HepG2 (cell line): ENCODE data around the gene ANKRD44. TPM values are rescaled to one million over a fixed set of nuclear protein-coding genes. Genes with fewer than 3 reads are reported as not detected.

Experiments
- ATAC-seq: fragments of 200-7000 bp; cut with Tn5 transposase; 3 replicates; pipeline ENCODE4 v1.9.1; 2020; ENCODE audit warnings: mild to moderate bottlenecking, moderate library complexity
- BruUV-seq: library from RNA; stranded (reverse); fragments of 400-500 nt; replicated peaks from 2 replicates; lab custom pipeline; 2021; lab: Mats Ljungman, UMichigan
- CTCF ChIA-PET: fragments of 300-600 bp; formaldehyde crosslinking; extraction: SDS; loops from one replicate; lab custom pipeline; 2021; ENCODE audit warnings: low total read pairs, inconsistent platforms, low intra/inter-chr PET ratio; lab: Yijun Ruan, JAX
- POLR2A ChIA-PET: fragments of 350-600 bp; sonication (Branson Sonifier 250); formaldehyde crosslinking; loops from one replicate; lab custom pipeline; 2020; ENCODE audit warnings: antibody characterized with exemption, inconsistent platforms; lab: Yijun Ruan, JAX
- DNase-seq: peaks from one replicate; pipeline ENCODE4 v3.0.0-alpha.2; 2015; ENCODE audit warnings: low spot score
- FAIRE-seq: peaks from 3 replicates; lab custom pipeline; 2011; peaks lifted over from hg19 to GRCh38; lab: Jason Lieb, UNC
- H2AFZ ChIP-seq: one replicate; pipeline ENCODE4 v1.6.1; 2011; ENCODE audit warnings: low read length, inconsistent platforms
- H3K27ac ChIP-seq: fragments of 300-600 bp; 3 replicates; pipeline ENCODE4 v1.8.0; 2011; ENCODE audit warnings: mixed run types, mild to moderate bottlenecking, mixed read lengths, low read length, inconsistent platforms; ENCODE audit not compliant: insufficient read depth; ENCODE audit errors: extremely low read length
- H3K27me3 ChIP-seq, 2 experiments: fragments of 200-600 bp in 1 of 2; 2 replicates in 1 of 2; 3 replicates in 1 of 2; pipeline versions ENCODE4 v1.6.0 to v1.8.0; 2011; ENCODE audit warnings: low read length in 2 of 2, mild to moderate bottlenecking in 2 of 2, moderate library complexity in 2 of 2, inconsistent platforms in 1 of 2; ENCODE audit not compliant: insufficient read depth in 2 of 2, control insufficient read depth in 1 of 2
- H3K36me3 ChIP-seq, 2 experiments: fragments of 200-600 bp in 1 of 2; replicated peaks in 1 of 2; 2 replicates in 1 of 2; 3 replicates in 1 of 2; pipeline versions ENCODE4 v1.5.1 to v1.8.0; 2011; ENCODE audit warnings: low read length in 2 of 2, inconsistent platforms in 1 of 2; ENCODE audit not compliant: insufficient read depth in 2 of 2, control insufficient read depth in 1 of 2
- H3K4me1 ChIP-seq: 2 replicates; pipeline ENCODE4 v1.5.1; 2012; ENCODE audit warnings: low read length, inconsistent platforms; ENCODE audit not compliant: insufficient read depth
- H3K4me2 ChIP-seq: 2 replicates; pipeline ENCODE4 v1.6.0; 2011; ENCODE audit warnings: low read depth, low read length, inconsistent platforms
- H3K4me3 ChIP-seq, 3 experiments: fragments of 200-600 bp in 1 of 3; sonication (generic), shearing (Covaris generic) in 1 of 3; replicated peaks in 1 of 3; 2 replicates each; pipeline ENCODE4 v1.5.1; 2011 to 2016; ENCODE audit warnings: low read length in 3 of 3, inconsistent platforms in 2 of 3, low read depth in 2 of 3, mild to moderate bottlenecking in 2 of 3, control low read depth in 1 of 3, mixed read lengths in 1 of 3; ENCODE audit not compliant: insufficient read depth in 1 of 3
- H3K79me2 ChIP-seq: one replicate; pipeline ENCODE4 v1.6.1; 2011; ENCODE audit warnings: low read length, inconsistent platforms; ENCODE audit not compliant: insufficient read depth
- H3K9ac ChIP-seq: 2 replicates; pipeline ENCODE4 v1.6.0; 2011; ENCODE audit warnings: mild to moderate bottlenecking, low read depth, low read length, inconsistent platforms; ENCODE audit not compliant: insufficient read depth
- H3K9me3 ChIP-seq: 2 replicates; pipeline ENCODE4 v1.5.1; 2012; ENCODE audit warnings: mild to moderate bottlenecking, low read length
- H4K20me1 ChIP-seq: 2 replicates; pipeline ENCODE4 v1.6.0; 2011; ENCODE audit warnings: inconsistent platforms, mild to moderate bottlenecking, low read length, moderate library complexity; ENCODE audit not compliant: insufficient read depth
- CENPT ChIP-seq: sonication (generic); formaldehyde crosslinking; IDR thresholded peaks from 2 replicates; pipeline ENCODE4 v1.8.0; 2022; ENCODE audit warnings: low read depth, mild to moderate bottlenecking, moderate library complexity, missing genetic modification reagents
- FOXA1 ChIP-seq, 2 experiments: fragments of 450-650 bp in 1 of 2; sonication (generic) in 1 of 2; formaldehyde crosslinking in 1 of 2; IDR thresholded peaks; 2 replicates each; pipeline versions ENCODE4 v1.4.0 to v1.6.1; 2016 to 2020; ENCODE audit warnings: missing genetic modification reagents in 1 of 2
- FOXP4 ChIP-seq: sonication (generic); formaldehyde crosslinking; IDR thresholded peaks from 2 replicates; pipeline ENCODE4 v1.4.0; 2020; ENCODE audit warnings: missing genetic modification reagents
- GATAD2A ChIP-seq: IDR thresholded peaks from 2 replicates; pipeline ENCODE4 v1.6.1; 2016
- HNRNPLL ChIP-seq: fragments of 200-400 bp; formaldehyde crosslinking; IDR thresholded peaks from 2 replicates; pipeline ENCODE4 v1.6.1; 2017; ENCODE audit warnings: mild to moderate bottlenecking, low read depth, low read length; ENCODE audit not compliant: poor library complexity, severe bottlenecking
- IKZF1 ChIP-seq: fragments of 450-650 bp; IDR thresholded peaks from 2 replicates; pipeline ENCODE4 v1.7.1; 2016
- KAT8 ChIP-seq: IDR thresholded peaks from 2 replicates; pipeline ENCODE4 v1.6.1; 2016; ENCODE audit warnings: missing genetic modification reagents, missing compliant biosample characterization
- MAFF ChIP-seq: IDR thresholded peaks from 2 replicates; pipeline ENCODE4 v1.6.1; 2011; ENCODE audit warnings: low read depth, low read length, improper control_type of control experiment
- NCOA5 ChIP-seq: sonication (generic); formaldehyde crosslinking; IDR thresholded peaks from 2 replicates; pipeline ENCODE4 v1.4.0; 2020; ENCODE audit warnings: missing genetic modification reagents
- SIX1 ChIP-seq: sonication (generic); formaldehyde crosslinking; IDR thresholded peaks from 2 replicates; pipeline ENCODE4 v1.4.0; 2020; ENCODE audit warnings: missing genetic modification reagents, borderline replicate concordance
- TEF ChIP-seq: sonication (generic); formaldehyde crosslinking; IDR thresholded peaks from 2 replicates; pipeline ENCODE4 v1.5.0; 2020; ENCODE audit warnings: missing genetic modification reagents
- WIZ ChIP-seq: sonication (generic); formaldehyde crosslinking; IDR thresholded peaks from 2 replicates; pipeline ENCODE4 v1.5.1; 2020; ENCODE audit warnings: mild to moderate bottlenecking, missing genetic modification reagents
- ZBTB8A ChIP-seq: sonication (generic); formaldehyde crosslinking; IDR thresholded peaks from 2 replicates; pipeline ENCODE4 v1.4.0; 2020; ENCODE audit warnings: mild to moderate bottlenecking, low read depth, missing genetic modification reagents, borderline replicate concordance
- ZFP90 ChIP-seq: sonication (generic); formaldehyde crosslinking; IDR thresholded peaks from 2 replicates; pipeline ENCODE4 v1.8.0; 2022; ENCODE audit warnings: missing genetic modification reagents, mild to moderate bottlenecking, inconsistent platforms, borderline replicate concordance
- ZNF34 ChIP-seq: sonication (generic); formaldehyde crosslinking; IDR thresholded peaks from 2 replicates; pipeline ENCODE4 v1.4.0; 2020; ENCODE audit warnings: mild to moderate bottlenecking, missing genetic modification reagents, borderline replicate concordance
- ZNF350 ChIP-seq: sonication (generic); formaldehyde crosslinking; IDR thresholded peaks from 2 replicates; pipeline ENCODE4 v1.4.0; 2020; ENCODE audit warnings: mild to moderate bottlenecking, low read depth, missing genetic modification reagents, borderline replicate concordance
- ZNF382 ChIP-seq: sonication (generic); formaldehyde crosslinking; IDR thresholded peaks from 2 replicates; pipeline ENCODE4 v1.5.0; 2020; ENCODE audit warnings: missing genetic modification reagents, mild to moderate bottlenecking, borderline replicate concordance
- ZNF691 ChIP-seq: sonication (generic); formaldehyde crosslinking; IDR thresholded peaks from 2 replicates; pipeline ENCODE4 v1.4.0; 2020; ENCODE audit warnings: missing genetic modification reagents, low read depth, mild to moderate bottlenecking, borderline replicate concordance
- ZNF768 ChIP-seq: sonication (generic); formaldehyde crosslinking; IDR thresholded peaks from 2 replicates; pipeline ENCODE4 v1.4.0; 2020; ENCODE audit warnings: missing genetic modification reagents
- ZSCAN21 ChIP-seq: sonication (generic); formaldehyde crosslinking; IDR thresholded peaks from 2 replicates; pipeline ENCODE4 v1.8.0; 2022; ENCODE audit warnings: mild to moderate bottlenecking, missing genetic modification reagents, moderate library complexity, borderline replicate concordance
- WGBS: methylation state at CpG from one replicate; pipeline ENCODE4 v1.1.6; 2017; ENCODE audit warnings: low lambda C conversion rate; 5-methylcytosine and 5-hydroxymethylcytosine counted together
- in situ Hi-C: cut with HindIII; loops from 2 replicates; pipeline ENCODE4 v1.10.0; 2017; ENCODE audit warnings: low pct_unique_long_range_greater_than_20kb; ENCODE audit not compliant: extremely low pct_ligation_motif_present
- intact Hi-C: fragments of 100-400 bp; cut with micrococcal nuclease; formaldehyde crosslinking; loops from one replicate; pipeline ENCODE4 v1.10.0; 2022; ENCODE audit not compliant: unreplicated experiment
- polyA plus RNA-seq, 8 experiments: library from polyadenylated mRNA; depleted of rRNA in 3 of 8; stranded (reverse) in 7 of 8; unstranded in 1 of 8; fragments of >200 nt; fragmentation: Illumina TruSeq in 4 of 8; extraction: Trizol in 4 of 8; gene quantifications; 2 replicates each; pipeline versions ENCODE4 v1.2.1 to v1.2.3, GENCODE V29; 2011 to 2016; ENCODE audit warnings: low read depth in 4 of 8, missing spikeins in 1 of 8, mixed read lengths in 1 of 8; ENCODE audit not compliant: insufficient read depth in 1 of 8
- total RNA-seq, 5 experiments: library from RNA; depleted of rRNA; stranded (reverse); fragments of >200 nt; fragmentation: Illumina TruSeq; extraction: Trizol; gene quantifications; 2 replicates each; pipeline ENCODE4 v1.2.3, GENCODE V29; 2016; ENCODE audit warnings: low read depth in 1 of 5

ANKRD44 gene
- total and polyA plus RNA-seq, 2 of the 13 experiments (the other 11 are each of a cell fraction or from before 2014, with no cell fraction given) = 0.04 to 0.11 TPM

GRCh38 chr2:197054437-197054836, 256.1 kb downstream of the ANKRD44 start:
- Histone ChIP-seq H3K4me2 (no peak overlapping the region), H3K4me3 (no peak overlapping the region), H3K9me3 (peaks cover 8% of the 10 kb centered on the region; the same call in 1 of the 2 replicates), H3K4me1 (no peaks in the 10 kb centered on the region), H3K36me3 (no peaks in the 10 kb centered on the region), H2AFZ (no peak overlapping the region), H3K27me3 (no peaks in the 10 kb centered on the region)
- BruUV-seq = no TSS peak
- no peak for DNase-seq
- TF ChIP-seq WIZ (CRISPR knock-in tag) = no peak
- TF ChIP-seq HNRNPLL = no peak
- no peak for TF ChIP-seq NCOA5 (CRISPR knock-in tag)
- TF ChIP-seq FOXP4 (CRISPR knock-in tag) = no peak
- TF ChIP-seq TEF (CRISPR knock-in tag) = no peak
- no peak for TF ChIP-seq ZFP90 (CRISPR knock-in tag)
- TF ChIP-seq ZSCAN21 (CRISPR knock-in tag) = no peak
- TF ChIP-seq ZNF768 (CRISPR knock-in tag) = no peak
- TF ChIP-seq ZBTB8A = no peak
- TF ChIP-seq ZNF34 (CRISPR knock-in tag) = no peak
- no peak for TF ChIP-seq CENPT
- TF ChIP-seq SIX1 (CRISPR knock-in tag) = no peak
- no peak for TF ChIP-seq MAFF
- TF ChIP-seq ZNF350 = no peak
- no peak for TF ChIP-seq ZNF691 (CRISPR knock-in tag)
- no peak for TF ChIP-seq FOXA1 (IDR thresholded peaks at IDR 0.05)
- no peak for TF ChIP-seq FOXA1 (CRISPR knock-in tag; IDR thresholded peaks at IDR 0.05)
- no peak for TF ChIP-seq GATAD2A (CRISPR knock-in tag)
- TF ChIP-seq ZNF382 (CRISPR knock-in tag) = no peak
- no peak for TF ChIP-seq IKZF1
- TF ChIP-seq KAT8 = no peak
- TF ChIP-seq, all 625 proteins: peak for 0
- intact Hi-C loops = no loop called here
- WGBS = 6% methylated on average over 1 of the region's 1 CpG
- in situ Hi-C loops = no loop called here
- no peak overlapping the region for H3K27ac ChIP-seq
- ChIA-PET CTCF (no interaction called here), POLR2A (no interaction called here)
- H3K9ac ChIP-seq = no peak overlapping the region
- no peak for ATAC-seq
- H4K20me1 ChIP-seq = no peaks in the 10 kb centered on the region
- no peaks in the 10 kb centered on the region for H3K79me2 ChIP-seq
- FAIRE-seq = no peak
